IMR-90 (cell line): Measurements from ENCODE around the gene PPP1R9A. TPM values are rescaled to one million over a fixed set of nuclear protein-coding genes. Genes with fewer than 3 reads are reported as not detected.
A peak's percentile ranks its signal among the peaks of the same experiment; 100 is the strongest.

Experiments
- ATAC-seq: fragments of 200-7000 bp; cut with Tn5 transposase; 2 replicates; pipeline ENCODE4 v1.9.1; 2020; ENCODE audit warnings: low read depth, mild to moderate bottlenecking, moderate library complexity
- BruUV-seq: library from RNA; stranded (reverse); fragments of 400-500 nt; replicated peaks from 2 replicates; lab custom pipeline; 2021; lab: Mats Ljungman, UMichigan
- CTCF ChIA-PET: fragments of 300-600 bp; formaldehyde crosslinking; extraction: SDS; loops from one replicate; lab custom pipeline; 2021; ENCODE audit warnings: antibody characterized with exemption; lab: Yijun Ruan, JAX
- POLR2A ChIA-PET: fragments of 300-600 bp; sonication (Branson Sonifier 250); formaldehyde crosslinking; loops from one replicate; lab custom pipeline; 2022; ENCODE audit warnings: antibody characterized with exemption; ENCODE audit not compliant: unreplicated experiment; lab: Charles Lee
- DNase-seq: peaks from one replicate; pipeline ENCODE4 v3.0.0; 2013
- H2AFZ ChIP-seq: replicated peaks from 2 replicates; pipeline ENCODE3; 2013; ENCODE audit warnings: low read length, mild to moderate bottlenecking; ENCODE audit not compliant: poor library complexity
- H2AK5ac ChIP-seq: 2 replicates; pipeline ENCODE4 v1.6.1; 2013; ENCODE audit warnings: low read depth, low read length, inconsistent platforms
- H2AK9ac ChIP-seq: replicated peaks from 2 replicates; pipeline ENCODE3; 2013; ENCODE audit warnings: mild to moderate bottlenecking, low read depth, low read length, moderate library complexity; ENCODE audit not compliant: poor library complexity
- H2BK120ac ChIP-seq: 2 replicates; pipeline ENCODE4 v1.6.1; 2013; ENCODE audit warnings: low read depth, low read length, inconsistent platforms
- H2BK15ac ChIP-seq: 3 replicates; pipeline ENCODE4 v1.6.1; 2013; ENCODE audit warnings: low read depth, low read length, inconsistent platforms
- H2BK20ac ChIP-seq: 2 replicates; pipeline ENCODE4 v1.6.1; 2013; ENCODE audit warnings: low read depth, mild to moderate bottlenecking, inconsistent platforms, low read length, moderate library complexity
- H2BK5ac ChIP-seq: 2 replicates; pipeline ENCODE4 v1.6.1; 2013; ENCODE audit warnings: mild to moderate bottlenecking, low read depth, low read length, inconsistent platforms; ENCODE audit not compliant: poor library complexity, severe bottlenecking
- H3K14ac ChIP-seq: replicated peaks from 2 replicates; pipeline ENCODE4 v1.6.1; 2013; ENCODE audit warnings: low read depth, low read length, inconsistent platforms
- H3K18ac ChIP-seq: 2 replicates; pipeline ENCODE4 v1.6.1; 2013; ENCODE audit warnings: low read depth, low read length, control low read depth
- H3K23ac ChIP-seq: 2 replicates; pipeline ENCODE4 v1.6.1; 2013; ENCODE audit warnings: low read depth, low read length, inconsistent platforms
- H3K27ac ChIP-seq: 2 replicates; pipeline ENCODE4 v1.5.1; 2013; ENCODE audit warnings: mild to moderate bottlenecking, control low read depth, low read length; ENCODE audit not compliant: insufficient read depth
- H3K27me3 ChIP-seq: 2 replicates; pipeline ENCODE4 v1.6.1; 2013; ENCODE audit warnings: low read length; ENCODE audit not compliant: control insufficient read depth, insufficient read depth
- H3K36me3 ChIP-seq: 2 replicates; pipeline ENCODE4 v1.6.1; 2013; ENCODE audit warnings: low read length, mixed read lengths; ENCODE audit not compliant: control insufficient read depth, insufficient read depth
- H3K4ac ChIP-seq: 2 replicates; pipeline ENCODE4 v1.6.1; 2013; ENCODE audit warnings: low read depth, low read length, inconsistent platforms
- H3K4me1 ChIP-seq: 2 replicates; pipeline ENCODE4 v1.6.1; 2013; ENCODE audit warnings: low read length, mixed read lengths; ENCODE audit not compliant: control insufficient read depth, insufficient read depth
- H3K4me2 ChIP-seq: 2 replicates; pipeline ENCODE4 v1.6.1; 2013; ENCODE audit warnings: low read depth, mild to moderate bottlenecking, control low read depth, low read length, moderate library complexity
- H3K4me3 ChIP-seq: 2 replicates; pipeline ENCODE4 v1.5.1; 2013; ENCODE audit warnings: low read depth, mild to moderate bottlenecking, control low read depth, low read length, moderate library complexity; ENCODE audit not compliant: insufficient read depth
- H3K56ac ChIP-seq: 2 replicates; pipeline ENCODE4 v1.6.1; 2013; ENCODE audit warnings: low read length, inconsistent platforms; ENCODE audit not compliant: insufficient read depth; ENCODE audit errors: extremely low read depth
- H3K79me1 ChIP-seq, 2 experiments: 2 replicates each; pipeline ENCODE4 v1.6.1; 2013; ENCODE audit warnings: low read length in 2 of 2, inconsistent platforms in 1 of 2, low read depth in 1 of 2
- H3K9ac ChIP-seq: 2 replicates; pipeline ENCODE4 v1.6.1; 2013; ENCODE audit warnings: low read depth, low read length, control low read depth
- H3K9me1 ChIP-seq: 2 replicates; pipeline ENCODE4 v1.6.1; 2013; ENCODE audit warnings: low read length, inconsistent platforms; ENCODE audit not compliant: insufficient read depth
- H3K9me3 ChIP-seq: 2 replicates; pipeline ENCODE4 v1.6.1; 2013; ENCODE audit warnings: low read length; ENCODE audit not compliant: control insufficient read depth, insufficient read depth
- H4K20me1 ChIP-seq: 2 replicates; pipeline ENCODE4 v1.6.1; 2013; ENCODE audit warnings: low read length, inconsistent platforms; ENCODE audit not compliant: insufficient read depth
- H4K5ac ChIP-seq: 2 replicates; pipeline ENCODE4 v1.6.1; 2013; ENCODE audit warnings: mild to moderate bottlenecking, low read depth, low read length, control low read depth
- H4K8ac ChIP-seq, 2 experiments: 2 replicates each; pipeline ENCODE4 v1.6.1; 2013; ENCODE audit warnings: low read depth in 2 of 2, low read length in 2 of 2, control low read depth in 1 of 2, inconsistent platforms in 1 of 2
- H4K91ac ChIP-seq: 2 replicates; pipeline ENCODE4 v1.6.1; 2013; ENCODE audit warnings: low read depth, low read length, inconsistent platforms; ENCODE audit not compliant: insufficient read depth
- CHD1 ChIP-seq: IDR thresholded peaks from 2 replicates; pipeline ENCODE4 v1.6.1; 2012; ENCODE audit warnings: low read depth, low read length, improper control_type of control experiment
- ELK1 ChIP-seq: fragments of 150-350 bp; IDR thresholded peaks from 2 replicates; pipeline ENCODE4 v1.6.1; 2016; ENCODE audit warnings: low read depth, mild to moderate bottlenecking, low read length, moderate library complexity, borderline replicate concordance
- MAZ ChIP-seq: IDR thresholded peaks from 2 replicates; pipeline ENCODE4 v1.6.1; 2012; ENCODE audit warnings: low read depth, mild to moderate bottlenecking, low read length, improper control_type of control experiment, moderate library complexity, borderline replicate concordance
- MXI1 ChIP-seq: IDR thresholded peaks from 2 replicates; pipeline ENCODE4 v1.6.1; 2012; ENCODE audit warnings: low read depth, mild to moderate bottlenecking, low read length, moderate library complexity, borderline replicate concordance
- NFE2L2 ChIP-seq: fragments of 150-350 bp; IDR thresholded peaks from 2 replicates; pipeline ENCODE4 v1.6.1; 2016; ENCODE audit warnings: low read depth, mild to moderate bottlenecking, low read length
- RAD21 ChIP-seq: IDR thresholded peaks from 2 replicates; pipeline ENCODE4 v1.6.1; 2012; ENCODE audit warnings: low read length, improper control_type of control experiment
- RFX5 ChIP-seq: IDR thresholded peaks from 2 replicates; pipeline ENCODE4 v1.8.0; 2012; ENCODE audit warnings: low read depth, mild to moderate bottlenecking, low read length, moderate library complexity
- SMC3 ChIP-seq: fragments of 150-350 bp; IDR thresholded peaks from 2 replicates; pipeline ENCODE4 v1.6.1; 2016; ENCODE audit warnings: low read depth, mild to moderate bottlenecking, antibody characterized with exemption, low read length, moderate library complexity
- WGBS, 2 experiments: methylation state at CpG; one replicate each; pipeline versions ENCODE4 v1.1.5 to v1.1.7; 2013; ENCODE audit warnings: missing lambda C conversion rate in 2 of 2; ENCODE audit not compliant: insufficient read length in 1 of 2; ENCODE audit errors: extremely low coverage in 2 of 2; 5-methylcytosine and 5-hydroxymethylcytosine counted together
- dilution Hi-C: fragments of 300-500 bp; cut with HindIII; formaldehyde crosslinking; loops from one replicate; pipeline ENCODE4 v1.14.3; 2018; ENCODE audit warnings: low sequenced_read_pairs; ENCODE audit not compliant: unreplicated experiment
- in situ Hi-C: fragments of 300-500 bp; cut with MboI; formaldehyde crosslinking; loops from 3 replicates; pipeline ENCODE4 v1.14.3; 2019; ENCODE audit warnings: low sequenced_read_pairs, inconsistent platforms, mixed read lengths
- intact Hi-C: fragments of 100-400 bp; cut with micrococcal nuclease; formaldehyde crosslinking; loops from 2 replicates; pipeline ENCODE4 v1.10.0; 2022
- polyA plus RNA-seq, 3 experiments: library from polyadenylated mRNA; depleted of rRNA; stranded (reverse); fragments of >200 nt; gene quantifications; 2 replicates each; pipeline ENCODE4 v1.2.3, GENCODE V29; 2012; ENCODE audit warnings: low replicate concordance in 1 of 3
- total RNA-seq: library from RNA; depleted of rRNA; stranded (reverse); fragments of >200 nt; gene quantifications from 2 replicates; pipeline ENCODE4 v1.2.3, GENCODE V29; 2012
- TF ChIP-seq, protein P1 (sequence below): conservative IDR thresholded peaks from 2 replicates; pipeline ENCODE4 v1.5.1; 2012; ENCODE audit warnings: mild to moderate bottlenecking, low read depth, low read length, improper control_type of control experiment

Gene PPP1R9A
- total and polyA plus RNA-seq, 2 of the 4 experiments (the other 2 are of a cell fraction): not detected

GRCh38 chr7:95204618-95205017, 297.2 kb downstream of the PPP1R9A start:
- H3K4me3 ChIP-seq: no peak overlapping the region
- BruUV-seq: no TSS peak
- H3K4me2 ChIP-seq: no peak overlapping the region
- no peaks in the 10 kb centered on the region for H4K20me1 ChIP-seq
- H4K5ac ChIP-seq: no peak overlapping the region
- no peak overlapping the region for H3K14ac ChIP-seq
- H2BK5ac ChIP-seq: peak overlapping the region; percentile 96
- peaks cover 5% of the 10 kb centered on the region; the same call in 1 of the 2 replicates for H3K9me1 ChIP-seq
- in situ Hi-C loops: no loop called here
- ATAC-seq: no peak
- H2BK20ac ChIP-seq: no peak overlapping the region
- dilution Hi-C loops: no loop called here
- no peaks in the 10 kb centered on the region for H3K36me3 ChIP-seq
- no peaks in the 10 kb centered on the region for H3K79me1 ChIP-seq
- H2AK5ac ChIP-seq: peak overlapping the region; percentile 67; the same call in 1 of the 2 replicates
- H3K9me3 ChIP-seq: no peaks in the 10 kb centered on the region
- 83 to 100% methylated on average over 1 to 3 of the region's 6 CpGs for WGBS, 2 experiments
- H3K18ac ChIP-seq: no peak overlapping the region
- no peak overlapping the region for H3K9ac ChIP-seq
- no peak overlapping the region for H3K23ac ChIP-seq
- TF ChIP-seq CHD1: no peak
- TF ChIP-seq MXI1: no peak
- TF ChIP-seq NFE2L2: no peak
- TF ChIP-seq SMC3: no peak
- TF ChIP-seq ELK1: no peak
- TF ChIP-seq RAD21: no peak
- TF ChIP-seq MAZ: no peak
- TF ChIP-seq, protein P1, sequence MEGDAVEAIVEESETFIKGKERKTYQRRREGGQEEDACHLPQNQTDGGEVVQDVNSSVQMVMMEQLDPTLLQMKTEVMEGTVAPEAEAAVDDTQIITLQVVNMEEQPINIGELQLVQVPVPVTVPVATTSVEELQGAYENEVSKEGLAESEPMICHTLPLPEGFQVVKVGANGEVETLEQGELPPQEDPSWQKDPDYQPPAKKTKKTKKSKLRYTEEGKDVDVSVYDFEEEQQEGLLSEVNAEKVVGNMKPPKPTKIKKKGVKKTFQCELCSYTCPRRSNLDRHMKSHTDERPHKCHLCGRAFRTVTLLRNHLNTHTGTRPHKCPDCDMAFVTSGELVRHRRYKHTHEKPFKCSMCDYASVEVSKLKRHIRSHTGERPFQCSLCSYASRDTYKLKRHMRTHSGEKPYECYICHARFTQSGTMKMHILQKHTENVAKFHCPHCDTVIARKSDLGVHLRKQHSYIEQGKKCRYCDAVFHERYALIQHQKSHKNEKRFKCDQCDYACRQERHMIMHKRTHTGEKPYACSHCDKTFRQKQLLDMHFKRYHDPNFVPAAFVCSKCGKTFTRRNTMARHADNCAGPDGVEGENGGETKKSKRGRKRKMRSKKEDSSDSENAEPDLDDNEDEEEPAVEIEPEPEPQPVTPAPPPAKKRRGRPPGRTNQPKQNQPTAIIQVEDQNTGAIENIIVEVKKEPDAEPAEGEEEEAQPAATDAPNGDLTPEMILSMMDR: no peak
- TF ChIP-seq RFX5: no peak
- no peaks in the 10 kb centered on the region for H3K4me1 ChIP-seq
- POLR2A ChIA-PET: no interaction called here
- no peak overlapping the region for H3K56ac ChIP-seq
- no peak overlapping the region for H4K8ac ChIP-seq
- intact Hi-C loops: no loop called here
- no peak overlapping the region for H3K27ac ChIP-seq
- H2BK15ac ChIP-seq: 0 out of 3 replicates have a peak overlapping the region, but pooled peaks have one; percentile 30
- H2AK9ac ChIP-seq: peak overlapping the region; percentile 55
- no peak for DNase-seq
- no peak overlapping the region for H4K91ac ChIP-seq
- H2AFZ ChIP-seq: peak overlapping the region; percentile 51
- CTCF ChIA-PET: no interaction called here
- no peaks in the 10 kb centered on the region for H3K27me3 ChIP-seq
- H3K4ac ChIP-seq: no peak overlapping the region
- no peak overlapping the region for H2BK120ac ChIP-seq
